Esophagus squamous epithelium (tissue), 4 donors: ENCODE results near the gene C12orf50.

Experiments used
- CTCF ChIP-seq, 6 experiments: fragments of 450-650 bp in 4 of 6; fragments of 200-600 bp in 2 of 6; sonication (generic) in 2 of 6; IDR thresholded peaks; one replicate each; pipeline ENCODE4 v1.5.1; 2016 to 2019; ENCODE audit warnings: antibody characterized with exemption in 6 of 6, mild to moderate bottlenecking in 4 of 6, moderate library complexity in 4 of 6
- POLR2A ChIP-seq, 4 donors: fragments of 450-650 bp; IDR thresholded peaks; one replicate each; pipeline ENCODE4 v1.6.1; 2017; ENCODE audit warnings: antibody characterized with exemption in 4 of 4, mild to moderate bottlenecking in 4 of 4, moderate library complexity in 3 of 4

GRCh38 chr12:88052686-88053085 lies 23.5 kb upstream of the C12orf50 start:
- peak in 4 of 6 experiments; percentile 17 to 53 (median 20) for TF ChIP-seq CTCF (IDR thresholded peaks at IDR 0.05)
- TF ChIP-seq POLR2A (IDR thresholded peaks at IDR 0.05) = no peak
